GM18498 (cell line): ENCODE data around the gene DPY19L3.
"Not testable (repeated sequence)": the region's sequence is repeated elsewhere in the genome, so short reads cannot be mapped to it uniquely, and the experiment has no call there.

Source experiments
- ATAC-seq: cut with Tn5 transposase; IDR thresholded peaks from one replicate; pipeline ENCODE4 v1.9.1; 2021; ENCODE audit warnings: mild to moderate bottlenecking, moderate library complexity; ENCODE audit not compliant: unreplicated experiment

Gene DPY19L3

DNA sequence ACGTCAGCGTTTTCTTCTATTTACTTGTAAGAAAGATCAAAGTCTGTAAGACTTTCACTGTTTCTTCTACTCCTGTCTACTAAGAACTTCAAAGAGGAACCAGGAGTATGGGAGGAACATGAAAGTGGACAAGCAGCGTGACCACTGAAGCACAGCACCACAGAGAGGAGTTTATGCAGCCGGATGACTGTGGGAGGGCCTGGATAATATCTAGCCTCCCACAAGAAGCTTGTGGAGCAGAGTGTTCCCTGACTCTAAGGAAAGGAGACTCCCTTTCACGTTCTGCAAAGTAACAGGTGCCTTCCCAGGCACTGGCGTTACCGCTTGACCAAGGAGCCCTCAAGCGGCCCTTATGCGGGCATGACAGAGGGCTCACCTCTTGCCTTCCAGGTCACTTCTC, 91.8 kb downstream of the DPY19L3 start:
- ATAC-seq: no peak

DNA sequence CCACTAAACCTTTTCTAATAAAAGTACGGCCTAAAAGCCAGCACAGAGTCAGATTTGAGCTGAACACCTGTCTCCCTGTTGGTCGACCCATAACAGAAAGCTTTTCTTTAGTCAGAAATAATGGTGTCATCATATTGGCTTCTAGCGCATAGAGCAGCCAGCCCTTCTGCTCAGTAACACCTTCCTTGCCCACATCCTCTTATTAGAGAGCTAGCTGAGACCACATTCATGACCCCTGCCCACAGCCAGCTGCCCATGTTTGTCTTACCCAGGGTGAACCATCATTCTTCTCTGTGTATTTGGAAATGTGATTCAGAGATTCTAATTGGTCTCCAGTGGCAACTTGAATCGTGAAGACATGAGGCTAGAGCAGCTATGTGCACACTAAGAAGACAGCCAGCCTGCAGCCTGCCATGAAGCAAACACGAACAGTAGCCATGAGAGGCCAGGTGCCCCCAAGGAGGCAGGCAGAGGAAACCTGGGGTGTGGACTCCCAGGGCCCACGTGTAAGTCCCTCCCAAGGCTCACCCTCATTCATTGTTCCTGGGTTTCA, 93.2 kb downstream of the DPY19L3 start:
- ATAC-seq: no peak

DNA sequence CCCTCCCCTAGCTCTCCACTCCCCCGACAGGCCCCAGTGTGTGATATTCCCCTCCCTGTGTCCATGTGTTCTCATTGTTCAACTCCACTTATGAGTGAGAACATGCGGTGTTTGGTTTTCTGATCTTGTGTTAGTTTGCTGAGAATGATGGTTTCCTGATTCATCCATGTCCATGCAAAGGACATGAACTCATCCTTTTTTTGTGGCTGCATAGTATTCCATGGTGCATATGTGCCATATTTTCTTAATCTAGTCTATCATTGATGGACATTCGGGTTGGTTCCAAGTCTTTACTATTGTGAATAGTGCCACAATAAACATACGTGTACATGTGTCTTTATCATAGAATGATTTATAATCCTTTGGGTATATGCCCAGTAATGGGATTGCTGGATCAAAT, 106.9 kb downstream of the DPY19L3 start:
- not testable (repeated sequence) for ATAC-seq

DNA sequence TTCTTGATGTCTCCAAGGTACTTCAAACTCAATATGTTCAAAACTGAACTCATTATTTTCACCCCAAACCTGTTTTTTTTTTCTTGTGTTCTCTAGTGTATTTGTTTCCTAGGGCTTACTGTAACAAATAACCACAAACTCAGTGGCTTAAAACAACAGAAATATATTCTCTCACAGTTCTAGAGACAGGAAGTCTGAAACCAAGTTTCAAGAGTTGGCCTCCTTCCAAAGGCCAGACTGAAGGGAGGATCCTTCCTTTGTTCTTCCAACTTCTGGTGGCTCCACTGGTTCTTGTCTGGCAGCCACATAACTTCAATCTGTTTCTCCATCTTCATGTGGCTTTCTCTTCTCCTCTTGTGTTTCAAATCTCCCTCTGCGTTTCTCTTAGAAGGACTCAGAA, 113.5 kb downstream of the DPY19L3 start:
- no peak for ATAC-seq

DNA sequence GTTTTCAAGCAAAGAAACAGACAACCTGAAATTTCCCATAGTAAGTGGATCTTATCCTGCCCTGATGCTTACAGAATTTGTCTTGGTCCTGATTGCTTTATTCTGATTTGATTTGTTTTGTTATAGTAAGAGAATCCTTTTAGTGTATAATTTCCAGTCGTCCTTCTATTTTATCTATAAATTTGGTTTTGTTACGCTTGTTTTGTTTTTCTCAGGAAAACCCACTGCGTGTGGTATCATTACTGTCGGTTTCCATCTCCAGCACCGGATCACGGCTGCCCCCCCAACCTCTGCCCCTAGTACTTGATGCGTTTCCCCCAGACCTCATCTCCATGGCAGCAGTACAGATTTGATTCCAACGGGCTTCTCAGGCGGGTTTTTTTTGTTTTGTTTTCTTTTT, 117.4 kb downstream of the DPY19L3 start:
- no peak for ATAC-seq

DNA sequence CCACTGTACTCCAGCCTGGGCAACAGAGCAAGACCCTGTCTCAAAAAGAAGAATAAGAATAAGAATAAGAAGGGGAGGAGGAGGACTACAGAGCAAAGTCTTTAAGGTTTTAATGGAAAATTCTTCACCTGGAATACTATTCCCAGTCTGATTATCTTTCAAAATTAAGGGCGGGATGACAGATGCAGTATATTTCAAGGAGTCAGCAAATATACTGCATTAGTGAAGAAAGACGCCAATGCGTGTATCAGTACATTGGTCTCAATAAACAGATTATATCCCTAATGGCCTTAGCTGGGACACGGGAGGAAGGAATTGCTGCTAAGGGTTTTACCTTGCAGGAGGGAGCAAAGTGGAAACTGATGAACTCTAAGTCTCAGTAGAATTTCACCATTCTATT, 121.3 kb downstream of the DPY19L3 start:
- ATAC-seq: no peak

DNA sequence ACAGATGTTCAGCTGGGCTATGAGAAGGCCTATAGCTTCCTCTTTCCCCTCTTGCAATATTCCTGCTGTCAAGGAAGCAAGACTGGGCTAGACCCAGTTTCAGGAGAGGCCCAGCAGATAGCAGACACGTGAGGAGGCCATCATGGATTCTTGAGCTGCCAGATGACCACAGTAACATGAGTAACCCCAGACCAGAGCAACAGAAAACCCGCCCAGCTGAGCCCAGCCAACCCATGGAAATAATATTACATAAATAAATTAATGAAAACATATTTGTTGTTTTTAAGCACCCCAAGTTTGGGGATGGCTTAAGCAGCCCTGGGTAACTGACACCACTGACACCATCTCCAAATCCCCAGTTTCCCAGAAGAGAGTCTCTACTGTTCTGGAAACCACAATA, 125.2 kb downstream of the DPY19L3 start:
- no peak for ATAC-seq

DNA sequence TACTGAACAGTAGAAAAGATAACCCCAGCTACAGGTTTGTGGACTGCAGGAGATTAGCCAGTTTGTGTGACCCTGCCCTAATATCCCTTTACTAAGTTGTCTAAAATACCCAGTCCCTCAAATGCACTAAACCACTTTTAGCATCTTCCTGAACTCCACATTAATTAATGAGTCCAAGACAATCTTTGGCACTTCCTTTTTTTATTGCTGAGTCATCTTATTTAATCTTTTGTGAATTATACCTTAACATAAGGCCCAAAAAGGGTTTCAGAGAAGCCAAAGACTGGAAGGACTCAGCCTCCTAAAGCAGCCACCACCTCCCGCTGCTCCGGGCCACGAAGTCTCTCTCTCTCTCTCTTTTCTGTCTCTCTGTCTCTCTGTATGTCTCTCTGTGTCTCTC, 126.7 kb downstream of the DPY19L3 start:
- no peak for ATAC-seq
